ENCODE measurements around the gene COQ4.

The COQ4 gene

DNA sequence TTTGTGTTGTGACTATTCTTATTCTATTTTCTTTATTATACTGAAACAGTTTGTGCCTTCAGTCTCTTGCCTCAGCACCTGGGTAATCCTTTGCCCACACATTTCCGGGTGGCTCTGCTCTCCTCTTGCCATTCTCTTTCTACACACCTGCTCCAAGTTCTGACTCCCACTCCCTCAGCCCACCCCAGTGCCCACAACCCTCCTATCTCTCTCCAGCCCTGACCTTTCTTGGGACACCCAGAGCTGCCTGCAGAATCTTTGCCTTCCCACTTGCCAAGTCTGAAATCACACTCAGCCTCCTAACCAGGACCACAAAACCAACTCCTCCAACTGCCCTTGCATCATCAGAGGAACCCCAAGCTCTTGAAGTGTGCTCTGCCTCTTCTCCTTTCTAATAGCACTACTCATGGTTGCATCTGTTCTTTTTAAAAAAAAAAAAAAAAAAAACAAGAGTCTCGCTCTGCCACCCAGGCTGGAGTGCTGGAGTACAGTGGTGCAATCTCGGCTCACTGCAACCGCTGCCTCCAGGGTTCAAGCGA lies 42.5 kb upstream of the COQ4 start:
- Histone ChIP-seq H3K27me3 (ENCODE audit: insufficient read depth, poor library complexity, severe bottlenecking) (no peaks in the 10 kb centered on the region), H3K4me3 (replicated peaks; ENCODE audit: insufficient read depth, low read length) (no peak overlapping the region), H3K27ac (replicated peaks) (no peak overlapping the region)
- DNase-seq (ENCODE audit: low read depth in 1 of 2, low spot score in 1 of 2) = peak; percentile 64 to 90
- TF ChIP-seq GABPA (IDR thresholded peaks at IDR 0.05; ENCODE audit: low read depth) = no peak
- TF ChIP-seq POLR2AphosphoS5 (IDR thresholded peaks at IDR 0.05; ENCODE audit: low read depth) = peak; percentile 44; the same call in 1 of the 2 replicates
- peak; percentile 69; the same call in 1 of the 2 replicates for TF ChIP-seq SPI1 (IDR thresholded peaks at IDR 0.05; ENCODE audit: borderline replicate concordance, low read depth)
- TF ChIP-seq, protein P1, sequence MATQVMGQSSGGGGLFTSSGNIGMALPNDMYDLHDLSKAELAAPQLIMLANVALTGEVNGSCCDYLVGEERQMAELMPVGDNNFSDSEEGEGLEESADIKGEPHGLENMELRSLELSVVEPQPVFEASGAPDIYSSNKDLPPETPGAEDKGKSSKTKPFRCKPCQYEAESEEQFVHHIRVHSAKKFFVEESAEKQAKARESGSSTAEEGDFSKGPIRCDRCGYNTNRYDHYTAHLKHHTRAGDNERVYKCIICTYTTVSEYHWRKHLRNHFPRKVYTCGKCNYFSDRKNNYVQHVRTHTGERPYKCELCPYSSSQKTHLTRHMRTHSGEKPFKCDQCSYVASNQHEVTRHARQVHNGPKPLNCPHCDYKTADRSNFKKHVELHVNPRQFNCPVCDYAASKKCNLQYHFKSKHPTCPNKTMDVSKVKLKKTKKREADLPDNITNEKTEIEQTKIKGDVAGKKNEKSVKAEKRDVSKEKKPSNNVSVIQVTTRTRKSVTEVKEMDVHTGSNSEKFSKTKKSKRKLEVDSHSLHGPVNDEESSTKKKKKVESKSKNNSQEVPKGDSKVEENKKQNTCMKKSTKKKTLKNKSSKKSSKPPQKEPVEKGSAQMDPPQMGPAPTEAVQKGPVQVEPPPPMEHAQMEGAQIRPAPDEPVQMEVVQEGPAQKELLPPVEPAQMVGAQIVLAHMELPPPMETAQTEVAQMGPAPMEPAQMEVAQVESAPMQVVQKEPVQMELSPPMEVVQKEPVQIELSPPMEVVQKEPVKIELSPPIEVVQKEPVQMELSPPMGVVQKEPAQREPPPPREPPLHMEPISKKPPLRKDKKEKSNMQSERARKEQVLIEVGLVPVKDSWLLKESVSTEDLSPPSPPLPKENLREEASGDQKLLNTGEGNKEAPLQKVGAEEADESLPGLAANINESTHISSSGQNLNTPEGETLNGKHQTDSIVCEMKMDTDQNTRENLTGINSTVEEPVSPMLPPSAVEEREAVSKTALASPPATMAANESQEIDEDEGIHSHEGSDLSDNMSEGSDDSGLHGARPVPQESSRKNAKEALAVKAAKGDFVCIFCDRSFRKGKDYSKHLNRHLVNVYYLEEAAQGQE (IDR thresholded peaks at IDR 0.05; ENCODE audit: insufficient replicate concordance, low read depth) = no peak

DNA sequence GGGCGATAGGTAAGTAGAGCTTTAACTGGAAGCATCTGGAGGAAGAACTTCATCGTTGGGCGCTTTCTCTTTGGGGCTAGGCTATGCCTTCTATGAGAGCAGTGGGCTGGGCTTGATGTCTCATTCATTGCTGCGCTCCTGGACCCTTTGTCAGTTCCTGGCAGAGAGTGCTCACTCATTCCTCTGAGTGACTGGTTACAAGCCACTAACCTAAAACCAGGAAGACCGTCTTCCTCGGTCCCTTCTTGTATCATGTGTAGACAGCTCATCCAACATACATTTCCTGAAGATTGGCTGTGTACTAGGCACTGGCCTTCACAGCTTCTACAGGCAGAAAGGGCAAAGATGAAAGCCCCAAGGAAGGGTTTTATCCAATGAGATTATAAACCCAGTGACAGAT lies 40.1 kb upstream of the COQ4 start:
- no peak overlapping the region for H3K27ac ChIP-seq (replicated peaks)
- H3K4me3 ChIP-seq (replicated peaks; ENCODE audit: insufficient read depth, low read length) = no peak overlapping the region

DNA sequence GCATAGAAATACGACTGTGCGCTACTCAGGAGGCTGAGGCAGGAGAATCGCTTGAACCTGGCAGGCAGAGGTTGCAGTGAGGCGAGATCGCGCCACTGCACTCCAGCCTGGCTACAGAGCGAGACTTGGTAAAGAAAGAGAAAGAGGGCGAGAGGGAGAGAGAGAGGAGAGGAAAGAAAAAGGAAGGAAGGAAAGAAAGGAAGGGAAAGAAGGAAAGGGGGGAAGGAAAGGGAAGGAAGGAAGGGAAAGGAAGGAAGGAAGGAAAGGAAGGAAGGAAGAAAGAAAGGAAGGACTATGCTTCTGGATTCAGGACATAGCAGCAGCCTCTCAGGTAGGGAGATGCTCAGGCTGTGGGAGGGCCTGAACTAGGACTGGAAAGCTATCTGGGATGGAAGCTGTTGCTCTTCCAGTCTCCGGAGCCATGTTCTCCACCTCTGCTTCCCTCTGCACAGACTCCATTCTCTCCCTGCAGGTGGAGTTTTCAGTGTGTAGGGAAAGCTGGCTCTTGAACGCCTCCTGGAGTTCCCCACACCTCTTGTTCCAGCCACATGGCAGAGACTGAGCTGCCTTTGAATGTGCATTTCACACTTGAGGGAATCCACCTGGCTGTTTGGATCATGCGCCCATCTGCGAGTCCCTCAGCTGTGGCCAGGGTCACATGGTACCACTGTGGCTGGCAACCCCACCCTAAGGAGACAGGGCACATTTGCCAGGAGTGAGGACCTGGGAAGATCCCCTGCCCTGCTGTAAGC lies 37.4 kb upstream of the COQ4 start:
- Histone ChIP-seq H3K27ac (replicated peaks) (no peak overlapping the region), H3K27me3 (ENCODE audit: insufficient read depth, poor library complexity, severe bottlenecking) (no peaks in the 10 kb centered on the region), H3K4me3 (replicated peaks; ENCODE audit: insufficient read depth, low read length) (no peak overlapping the region)
- no peak for DNase-seq (ENCODE audit: low read depth in 1 of 2, low spot score in 1 of 2)
- TF ChIP-seq, protein P1 (IDR thresholded peaks at IDR 0.05; ENCODE audit: insufficient replicate concordance, low read depth) = no peak
- TF ChIP-seq SPI1 (IDR thresholded peaks at IDR 0.05; ENCODE audit: borderline replicate concordance, low read depth) = no peak
- TF ChIP-seq POLR2AphosphoS5 (IDR thresholded peaks at IDR 0.05; ENCODE audit: low read depth) = no peak
- TF ChIP-seq GABPA (IDR thresholded peaks at IDR 0.05; ENCODE audit: low read depth) = no peak
- TF ChIP-seq, protein P2, sequence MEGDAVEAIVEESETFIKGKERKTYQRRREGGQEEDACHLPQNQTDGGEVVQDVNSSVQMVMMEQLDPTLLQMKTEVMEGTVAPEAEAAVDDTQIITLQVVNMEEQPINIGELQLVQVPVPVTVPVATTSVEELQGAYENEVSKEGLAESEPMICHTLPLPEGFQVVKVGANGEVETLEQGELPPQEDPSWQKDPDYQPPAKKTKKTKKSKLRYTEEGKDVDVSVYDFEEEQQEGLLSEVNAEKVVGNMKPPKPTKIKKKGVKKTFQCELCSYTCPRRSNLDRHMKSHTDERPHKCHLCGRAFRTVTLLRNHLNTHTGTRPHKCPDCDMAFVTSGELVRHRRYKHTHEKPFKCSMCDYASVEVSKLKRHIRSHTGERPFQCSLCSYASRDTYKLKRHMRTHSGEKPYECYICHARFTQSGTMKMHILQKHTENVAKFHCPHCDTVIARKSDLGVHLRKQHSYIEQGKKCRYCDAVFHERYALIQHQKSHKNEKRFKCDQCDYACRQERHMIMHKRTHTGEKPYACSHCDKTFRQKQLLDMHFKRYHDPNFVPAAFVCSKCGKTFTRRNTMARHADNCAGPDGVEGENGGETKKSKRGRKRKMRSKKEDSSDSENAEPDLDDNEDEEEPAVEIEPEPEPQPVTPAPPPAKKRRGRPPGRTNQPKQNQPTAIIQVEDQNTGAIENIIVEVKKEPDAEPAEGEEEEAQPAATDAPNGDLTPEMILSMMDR (IDR thresholded peaks at IDR 0.05; ENCODE audit: insufficient read depth, low read length) = no peak

More for the DNA sequence above, 40.1 kb upstream of the COQ4 start:
- TF ChIP-seq SPI1 (IDR thresholded peaks at IDR 0.05; ENCODE audit: borderline replicate concordance, low read depth) = no peak
- TF ChIP-seq GABPA (IDR thresholded peaks at IDR 0.05; ENCODE audit: low read depth) = no peak
- no peak for TF ChIP-seq POLR2AphosphoS5 (IDR thresholded peaks at IDR 0.05; ENCODE audit: low read depth)
- no peaks in the 10 kb centered on the region for H3K27me3 ChIP-seq (ENCODE audit: insufficient read depth, poor library complexity, severe bottlenecking)
- DNase-seq (ENCODE audit: low read depth in 1 of 2, low spot score in 1 of 2) = no peak

DNA sequence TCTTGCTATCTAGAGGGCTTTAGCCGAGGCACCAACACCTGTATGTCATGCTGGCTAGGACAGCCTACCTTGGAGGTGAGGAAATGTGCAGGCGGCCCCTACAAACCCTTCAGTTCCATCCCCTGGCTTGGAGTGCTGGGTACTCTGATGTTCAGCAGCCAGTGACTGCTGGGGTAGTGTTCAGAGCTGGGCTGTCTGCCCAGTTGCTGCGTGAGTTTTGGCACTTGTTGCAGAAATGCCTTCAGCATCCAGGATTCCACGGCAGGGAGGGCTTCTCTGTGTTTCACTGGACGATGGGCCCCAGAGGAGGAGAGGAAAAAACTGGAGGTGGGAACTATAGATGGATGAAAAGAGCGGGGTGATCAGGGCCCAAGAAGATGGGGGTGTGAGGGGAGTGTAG lies 36.2 kb upstream of the COQ4 start:
- no peak for DNase-seq (ENCODE audit: low read depth in 1 of 2, low spot score in 1 of 2)
- TF ChIP-seq, protein P2 (IDR thresholded peaks at IDR 0.05; ENCODE audit: insufficient read depth, low read length) = no peak
- TF ChIP-seq GABPA (IDR thresholded peaks at IDR 0.05; ENCODE audit: low read depth) (no peak), SPI1 (IDR thresholded peaks at IDR 0.05; ENCODE audit: borderline replicate concordance, low read depth) (no peak), POLR2AphosphoS5 (IDR thresholded peaks at IDR 0.05; ENCODE audit: low read depth) (no peak)
- TF ChIP-seq, protein P1 (IDR thresholded peaks at IDR 0.05; ENCODE audit: insufficient replicate concordance, low read depth) = no peak

More for the DNA sequence above, 36.2 kb upstream of the COQ4 start:
- no peaks in the 10 kb centered on the region for H3K27me3 ChIP-seq (ENCODE audit: insufficient read depth, poor library complexity, severe bottlenecking)
- H3K4me3 ChIP-seq (replicated peaks; ENCODE audit: insufficient read depth, low read length) = no peak overlapping the region
- no peak overlapping the region for H3K27ac ChIP-seq (replicated peaks)
